ENCODE results near the gene BOK.

The BOK gene

GRCh38 chr2:241597561-241597960 is 39.0 kb downstream of the BOK start:
- TF ChIP-seq SIN3A (IDR thresholded peaks at IDR 0.05; ENCODE audit: borderline replicate concordance, insufficient read depth, low read length) (no peak), TAF1 (IDR thresholded peaks at IDR 0.05; ENCODE audit: borderline replicate concordance, insufficient read depth, low read length) (no peak), FOXP2 (optimal IDR thresholded peaks at IDR 0.05; ENCODE audit: borderline replicate concordance, extremely low read depth, extremely low read length, insufficient read depth) (no peak), POLR2AphosphoS5 (IDR thresholded peaks at IDR 0.05; ENCODE audit: low read depth, low read length) (no peak), REST (IDR thresholded peaks at IDR 0.05; ENCODE audit: insufficient read depth in 1 of 2, low read depth in 2 of 2, low read length in 2 of 2) (no peak)

GRCh38 chr2:241598061-241598460 is 39.5 kb downstream of the BOK start:
- TF ChIP-seq FOXP2 (optimal IDR thresholded peaks at IDR 0.05; ENCODE audit: borderline replicate concordance, extremely low read depth, extremely low read length, insufficient read depth) (no peak), POLR2AphosphoS5 (IDR thresholded peaks at IDR 0.05; ENCODE audit: low read depth, low read length) (no peak), SIN3A (IDR thresholded peaks at IDR 0.05; ENCODE audit: borderline replicate concordance, insufficient read depth, low read length) (no peak), REST (IDR thresholded peaks at IDR 0.05; ENCODE audit: insufficient read depth in 1 of 2, low read depth in 2 of 2, low read length in 2 of 2) (no peak), TAF1 (IDR thresholded peaks at IDR 0.05; ENCODE audit: borderline replicate concordance, insufficient read depth, low read length) (no peak)

GRCh38 chr2:241598487-241598886 is 39.9 kb downstream of the BOK start:
- TF ChIP-seq TAF1 (IDR thresholded peaks at IDR 0.05; ENCODE audit: borderline replicate concordance, insufficient read depth, low read length) (no peak), FOXP2 (optimal IDR thresholded peaks at IDR 0.05; ENCODE audit: borderline replicate concordance, extremely low read depth, extremely low read length, insufficient read depth) (no peak), POLR2AphosphoS5 (IDR thresholded peaks at IDR 0.05; ENCODE audit: low read depth, low read length) (no peak), SIN3A (IDR thresholded peaks at IDR 0.05; ENCODE audit: borderline replicate concordance, insufficient read depth, low read length) (no peak), REST (IDR thresholded peaks at IDR 0.05; ENCODE audit: insufficient read depth in 1 of 2, low read depth in 2 of 2, low read length in 2 of 2) (no peak)

- TF ChIP-seq SIN3A (IDR thresholded peaks at IDR 0.05; ENCODE audit: borderline replicate concordance, insufficient read depth, low read length): no peak
- no peak for TF ChIP-seq FOXP2 (optimal IDR thresholded peaks at IDR 0.05; ENCODE audit: borderline replicate concordance, extremely low read depth, extremely low read length, insufficient read depth)
- TF ChIP-seq POLR2AphosphoS5 (IDR thresholded peaks at IDR 0.05; ENCODE audit: low read depth, low read length): no peak
- no peak for TF ChIP-seq TAF1 (IDR thresholded peaks at IDR 0.05; ENCODE audit: borderline replicate concordance, insufficient read depth, low read length)
- TF ChIP-seq REST (IDR thresholded peaks at IDR 0.05; ENCODE audit: insufficient read depth in 1 of 2, low read depth in 2 of 2, low read length in 2 of 2): no peak
Measured at GRCh38 chr2:241599615-241600014, 41.1 kb downstream of the BOK start.

GRCh38 chr2:241601841-241602240 is 43.3 kb downstream of the BOK start:
- TF ChIP-seq REST (IDR thresholded peaks at IDR 0.05; ENCODE audit: insufficient read depth in 1 of 2, low read depth in 2 of 2, low read length in 2 of 2): no peak
- no peak for TF ChIP-seq SIN3A (IDR thresholded peaks at IDR 0.05; ENCODE audit: borderline replicate concordance, insufficient read depth, low read length)
- TF ChIP-seq TAF1 (IDR thresholded peaks at IDR 0.05; ENCODE audit: borderline replicate concordance, insufficient read depth, low read length): no peak
- no peak for TF ChIP-seq POLR2AphosphoS5 (IDR thresholded peaks at IDR 0.05; ENCODE audit: low read depth, low read length)
- TF ChIP-seq FOXP2 (optimal IDR thresholded peaks at IDR 0.05; ENCODE audit: borderline replicate concordance, extremely low read depth, extremely low read length, insufficient read depth): no peak
